Measurements from ENCODE around the gene ZNF764.
A peak's percentile ranks its signal among the peaks of the same experiment; 100 is the strongest.

Gene ZNF764

GRCh38 chr16:30565526-30565925 is 7.4 kb upstream of the ZNF764 start:
- H3K9me3 ChIP-seq (ENCODE audit: control insufficient read depth, low read length), result no peaks in the 10 kb centered on the region

DNA sequence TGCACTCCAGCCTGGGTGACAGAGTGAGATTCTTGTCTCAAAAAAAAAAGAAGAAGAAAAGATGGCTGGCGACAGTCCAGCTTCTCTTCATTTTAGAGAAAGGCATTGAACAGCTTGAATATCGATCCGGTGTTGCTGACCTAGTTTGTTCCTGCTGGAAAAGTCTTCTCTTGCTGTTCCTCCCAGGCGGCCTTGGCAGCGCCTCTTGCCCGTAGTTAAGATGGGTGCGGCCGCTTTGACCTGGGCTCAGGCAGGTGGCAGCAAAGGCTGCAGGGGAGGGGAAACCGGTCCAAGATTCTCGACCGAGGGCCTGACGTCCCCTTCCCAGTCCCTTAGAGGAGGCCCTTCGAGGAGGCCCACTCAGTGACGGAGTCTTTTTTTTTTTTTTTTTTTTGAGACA is 3.8 kb upstream of the ZNF764 start:
- no peak for DNase-seq
- Histone ChIP-seq H3K4me3 (ENCODE audit: insufficient read depth in 1 of 2, low read depth in 1 of 2, low read length in 2 of 2) (no peak overlapping the region), H2BK5ac (ENCODE audit: low read depth, low read length, poor library complexity, severe bottlenecking) (no peak overlapping the region), H3K4me2 (ENCODE audit: low read length, poor library complexity, severe bottlenecking) (no peak overlapping the region), H3K14ac (ENCODE audit: low read length in 2 of 2) (no peak overlapping the region), H3K4ac (ENCODE audit: low read depth in 1 of 2, low read length in 2 of 2) (no peak overlapping the region), H4K8ac (ENCODE audit: low read length) (no peak overlapping the region), H2AK5ac (ENCODE audit: low read length, severe bottlenecking) (no peak overlapping the region), H3K4me1 (ENCODE audit: control insufficient read depth, insufficient read depth, low read depth, low read length) (peaks cover 6% of the 10 kb centered on the region), H2BK12ac (ENCODE audit: low read length in 2 of 2) (no peak overlapping the region), H3K18ac (ENCODE audit: low read depth in 1 of 2, low read length in 2 of 2) (no peak overlapping the region), H2BK120ac (ENCODE audit: low read depth, low read length) (no peak overlapping the region), H2AFZ (ENCODE audit: low read depth, low read length) (no peak overlapping the region), H3K9me3 (ENCODE audit: control insufficient read depth, low read length) (no peaks in the 10 kb centered on the region), H2BK15ac (ENCODE audit: low read depth, poor library complexity, severe bottlenecking) (no peak overlapping the region), H3K79me1 (replicated peaks; ENCODE audit: low read length, poor library complexity, severe bottlenecking) (peaks cover 2% of the 10 kb centered on the region), H4K91ac (ENCODE audit: low read length) (no peak overlapping the region), H3K9ac (ENCODE audit: low read length) (no peak overlapping the region), H3K23ac (ENCODE audit: low read length in 2 of 2) (no peak overlapping the region), H3K27ac (ENCODE audit: low read length, poor library complexity, severe bottlenecking) (no peak overlapping the region), H3K36me3 (ENCODE audit: control insufficient read depth in 1 of 2, insufficient read depth in 2 of 2, low read depth in 1 of 2, low read length in 2 of 2) (no peaks in the 10 kb centered on the region), H3K27me3 (ENCODE audit: control insufficient read depth in 1 of 2, insufficient read depth in 1 of 2, low read length in 2 of 2) (peaks cover 0 to 5% of the 10 kb centered on the region in 2 experiments)
- WGBS, result 96% methylated on average over 14 of the region's 14 CpGs

More at GRCh38 chr16:30565526-30565925, 7.4 kb upstream of the ZNF764 start:
- no peak overlapping the region for H2AK5ac ChIP-seq (ENCODE audit: low read length, severe bottlenecking)
- H2BK15ac ChIP-seq (ENCODE audit: low read depth, poor library complexity, severe bottlenecking), result no peak overlapping the region
- H3K9ac ChIP-seq (ENCODE audit: low read length), result no peak overlapping the region
- peaks cover 10% of the 10 kb centered on the region for H3K79me1 ChIP-seq (replicated peaks; ENCODE audit: low read length, poor library complexity, severe bottlenecking)
- H4K8ac ChIP-seq (ENCODE audit: low read length), result no peak overlapping the region
- DNase-seq, result no peak
- H2AFZ ChIP-seq (ENCODE audit: low read depth, low read length), result no peak overlapping the region
- no peak overlapping the region for H3K4me2 ChIP-seq (ENCODE audit: low read length, poor library complexity, severe bottlenecking)
- no peak overlapping the region for H2BK120ac ChIP-seq (ENCODE audit: low read depth, low read length)
- peaks cover 6% of the 10 kb centered on the region for H3K4me1 ChIP-seq (ENCODE audit: control insufficient read depth, insufficient read depth, low read depth, low read length)
- peak overlapping the region; percentile 27 for H4K91ac ChIP-seq (ENCODE audit: low read length)
- H3K4me3 ChIP-seq (ENCODE audit: insufficient read depth in 1 of 2, low read depth in 1 of 2, low read length in 2 of 2), result no peak overlapping the region
- H2BK12ac ChIP-seq (ENCODE audit: low read length in 2 of 2), result no peak overlapping the region
- H3K18ac ChIP-seq (ENCODE audit: low read depth in 1 of 2, low read length in 2 of 2), result no peak overlapping the region
- H3K27me3 ChIP-seq (ENCODE audit: control insufficient read depth in 1 of 2, insufficient read depth in 1 of 2, low read length in 2 of 2), result peaks cover 0 to 5% of the 10 kb centered on the region in 2 experiments
- H2BK5ac ChIP-seq (ENCODE audit: low read depth, low read length, poor library complexity, severe bottlenecking), result no peak overlapping the region
- no peak overlapping the region for H3K27ac ChIP-seq (ENCODE audit: low read length, poor library complexity, severe bottlenecking)
- H3K36me3 ChIP-seq (ENCODE audit: control insufficient read depth in 1 of 2, insufficient read depth in 2 of 2, low read depth in 1 of 2, low read length in 2 of 2), result peaks cover 0 to 9% of the 10 kb centered on the region in 2 experiments
- no peak overlapping the region for H3K23ac ChIP-seq (ENCODE audit: low read length in 2 of 2)
- WGBS, result 69% methylated on average over 7 of the region's 7 CpGs
- no peak overlapping the region for H3K4ac ChIP-seq (ENCODE audit: low read depth in 1 of 2, low read length in 2 of 2)
- no peak overlapping the region for H3K14ac ChIP-seq (ENCODE audit: low read length in 2 of 2)

DNA sequence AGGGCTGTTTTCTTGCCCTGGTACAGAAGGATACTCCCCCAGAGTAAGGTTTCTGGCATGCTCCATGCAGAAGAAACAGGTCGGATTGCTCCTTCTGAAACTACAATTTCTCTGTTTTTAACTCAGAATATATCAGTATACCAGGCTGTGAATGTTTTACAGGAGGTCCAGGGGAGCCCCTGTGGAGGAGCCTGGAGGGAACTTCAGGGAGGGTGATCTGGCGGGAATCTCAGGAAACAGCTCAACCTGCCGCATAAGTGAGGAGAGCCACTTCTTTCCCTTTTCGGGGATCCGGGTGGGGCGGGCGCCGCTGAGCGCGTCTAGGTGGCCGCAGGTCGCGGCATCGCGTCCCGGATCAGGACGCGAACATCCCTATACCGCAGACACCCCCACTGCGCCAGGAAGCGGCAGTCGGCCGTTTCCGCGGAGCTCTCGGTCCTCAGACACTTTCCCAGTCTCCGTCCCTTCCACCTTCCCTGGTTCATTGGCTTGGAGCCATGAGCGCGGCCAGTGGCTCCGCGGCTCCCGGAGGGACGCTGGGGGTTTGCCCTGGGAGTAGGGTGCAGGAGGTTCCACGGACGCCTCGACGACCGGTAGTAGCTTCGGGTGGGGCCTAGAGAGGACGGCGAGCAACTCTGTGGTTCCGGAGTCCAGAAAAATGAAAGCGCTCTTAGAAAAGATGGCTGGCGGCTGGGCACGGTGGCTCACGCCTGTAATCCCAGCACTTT is 3.1 kb upstream of the ZNF764 start:
- peaks cover 0 to 5% of the 10 kb centered on the region in 2 experiments for H3K27me3 ChIP-seq (ENCODE audit: control insufficient read depth in 1 of 2, insufficient read depth in 1 of 2, low read length in 2 of 2)
- no peak overlapping the region for H2BK15ac ChIP-seq (ENCODE audit: low read depth, poor library complexity, severe bottlenecking)
- H3K9ac ChIP-seq (ENCODE audit: low read length), result peak overlapping the region; percentile 71
- H3K27ac ChIP-seq (ENCODE audit: low read length, poor library complexity, severe bottlenecking), result no peak overlapping the region
- peak overlapping the region; percentile 27 for H3K4me2 ChIP-seq (ENCODE audit: low read length, poor library complexity, severe bottlenecking)
- no peak overlapping the region for H2BK120ac ChIP-seq (ENCODE audit: low read depth, low read length)
- no peak overlapping the region for H2BK12ac ChIP-seq (ENCODE audit: low read length in 2 of 2)
- H3K9me3 ChIP-seq (ENCODE audit: control insufficient read depth, low read length), result no peaks in the 10 kb centered on the region
- H3K23ac ChIP-seq (ENCODE audit: low read length in 2 of 2), result no peak overlapping the region
- no peak overlapping the region for H3K18ac ChIP-seq (ENCODE audit: low read depth in 1 of 2, low read length in 2 of 2)
- H3K79me1 ChIP-seq (replicated peaks; ENCODE audit: low read length, poor library complexity, severe bottlenecking), result peaks cover 2% of the 10 kb centered on the region
- no peak for DNase-seq
- no peak overlapping the region for H3K14ac ChIP-seq (ENCODE audit: low read length in 2 of 2)
- peaks cover 0 to 1% of the 10 kb centered on the region in 2 experiments for H3K36me3 ChIP-seq (ENCODE audit: control insufficient read depth in 1 of 2, insufficient read depth in 2 of 2, low read depth in 1 of 2, low read length in 2 of 2)
- WGBS, result 50% methylated on average over 45 of the region's 46 CpGs
- H2BK5ac ChIP-seq (ENCODE audit: low read depth, low read length, poor library complexity, severe bottlenecking), result no peak overlapping the region
- peaks cover 9% of the 10 kb centered on the region for H3K4me1 ChIP-seq (ENCODE audit: control insufficient read depth, insufficient read depth, low read depth, low read length)
- peak overlapping the region; percentile 59 for H4K8ac ChIP-seq (ENCODE audit: low read length)
- peak overlapping the region in 1 of 2 experiments; percentile 82 for H3K4ac ChIP-seq (ENCODE audit: low read depth in 1 of 2, low read length in 2 of 2)
- H4K91ac ChIP-seq (ENCODE audit: low read length), result peak overlapping the region; percentile 11
- peak overlapping the region in 1 of 2 experiments; percentile 75 for H3K4me3 ChIP-seq (ENCODE audit: insufficient read depth in 1 of 2, low read depth in 1 of 2, low read length in 2 of 2)
- H2AFZ ChIP-seq (ENCODE audit: low read depth, low read length), result peak overlapping the region; percentile 60
- no peak overlapping the region for H2AK5ac ChIP-seq (ENCODE audit: low read length, severe bottlenecking)

DNA sequence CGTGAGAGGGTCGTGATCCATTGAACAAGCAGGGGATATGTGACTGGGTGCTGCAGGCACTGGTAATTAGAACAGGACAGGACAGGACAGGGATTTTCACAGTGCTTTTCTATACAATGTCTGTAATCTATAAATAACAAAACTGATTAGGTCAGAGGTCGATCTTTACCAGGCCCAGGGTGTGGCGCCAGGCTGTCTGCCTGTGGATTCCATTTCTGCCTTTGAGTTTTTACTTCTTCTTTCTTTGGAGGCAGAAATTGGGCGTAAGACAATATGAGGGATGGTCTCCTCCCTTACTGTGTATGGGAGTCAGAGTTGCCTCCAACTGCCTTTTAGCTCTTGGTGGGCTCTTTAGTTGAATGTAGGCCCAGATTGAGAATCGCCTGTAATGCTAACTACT is 1.5 kb upstream of the ZNF764 start:
- Histone ChIP-seq H4K8ac (ENCODE audit: low read length) (no peak overlapping the region), H2BK15ac (ENCODE audit: low read depth, poor library complexity, severe bottlenecking) (no peak overlapping the region), H3K9ac (ENCODE audit: low read length) (no peak overlapping the region), H2BK120ac (ENCODE audit: low read depth, low read length) (no peak overlapping the region), H3K4ac (ENCODE audit: low read depth in 1 of 2, low read length in 2 of 2) (no peak overlapping the region), H3K27ac (ENCODE audit: low read length, poor library complexity, severe bottlenecking) (no peak overlapping the region), H3K36me3 (ENCODE audit: control insufficient read depth in 1 of 2, insufficient read depth in 2 of 2, low read depth in 1 of 2, low read length in 2 of 2) (peaks cover 8 to 16% of the 10 kb centered on the region in 2 experiments), H4K91ac (ENCODE audit: low read length) (no peak overlapping the region), H2BK5ac (ENCODE audit: low read depth, low read length, poor library complexity, severe bottlenecking) (no peak overlapping the region), H3K4me2 (ENCODE audit: low read length, poor library complexity, severe bottlenecking) (no peak overlapping the region), H3K79me1 (replicated peaks; ENCODE audit: low read length, poor library complexity, severe bottlenecking) (peaks cover 10% of the 10 kb centered on the region), H3K27me3 (ENCODE audit: control insufficient read depth in 1 of 2, insufficient read depth in 1 of 2, low read length in 2 of 2) (no peaks in the 10 kb centered on the region), H2BK12ac (ENCODE audit: low read length in 2 of 2) (no peak overlapping the region), H3K4me1 (ENCODE audit: control insufficient read depth, insufficient read depth, low read depth, low read length) (peaks cover 9% of the 10 kb centered on the region), H3K18ac (ENCODE audit: low read depth in 1 of 2, low read length in 2 of 2) (no peak overlapping the region), H2AK5ac (ENCODE audit: low read length, severe bottlenecking) (no peak overlapping the region), H3K23ac (ENCODE audit: low read length in 2 of 2) (no peak overlapping the region), H3K4me3 (ENCODE audit: insufficient read depth in 1 of 2, low read depth in 1 of 2, low read length in 2 of 2) (no peak overlapping the region), H3K9me3 (ENCODE audit: control insufficient read depth, low read length) (no peaks in the 10 kb centered on the region), H2AFZ (ENCODE audit: low read depth, low read length) (no peak overlapping the region), H3K14ac (ENCODE audit: low read length in 2 of 2) (no peak overlapping the region)
- DNase-seq, result no peak
- over 99% methylated on average over 6 of the region's 6 CpGs for WGBS

Data from mesenchymal stem cell (in vitro differentiated cells and primary cell).